HG03039 (cell line): ENCODE results near the gene CFAP45.
A peak's percentile ranks its signal among the peaks of the same experiment; 100 is the strongest.

Experiments
- ATAC-seq: cut with Tn5 transposase; IDR thresholded peaks from one replicate; pipeline ENCODE4 v1.9.1; 2021; ENCODE audit warnings: mild to moderate bottlenecking, moderate library complexity; ENCODE audit not compliant: unreplicated experiment

The CFAP45 gene, protein sequence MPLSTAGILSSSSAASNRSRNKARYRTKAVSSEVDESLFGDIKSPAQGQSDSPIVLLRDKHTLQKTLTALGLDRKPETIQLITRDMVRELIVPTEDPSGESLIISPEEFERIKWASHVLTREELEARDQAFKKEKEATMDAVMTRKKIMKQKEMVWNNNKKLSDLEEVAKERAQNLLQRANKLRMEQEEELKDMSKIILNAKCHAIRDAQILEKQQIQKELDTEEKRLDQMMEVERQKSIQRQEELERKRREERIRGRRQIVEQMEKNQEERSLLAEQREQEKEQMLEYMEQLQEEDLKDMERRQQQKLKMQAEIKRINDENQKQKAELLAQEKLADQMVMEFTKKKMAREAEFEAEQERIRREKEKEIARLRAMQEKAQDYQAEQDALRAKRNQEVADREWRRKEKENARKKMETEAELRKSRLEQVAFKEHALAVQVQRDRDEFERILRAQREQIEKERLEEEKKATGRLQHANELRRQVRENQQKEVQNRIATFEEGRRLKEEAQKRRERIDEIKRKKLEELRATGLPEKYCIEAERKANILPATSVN

DNA sequence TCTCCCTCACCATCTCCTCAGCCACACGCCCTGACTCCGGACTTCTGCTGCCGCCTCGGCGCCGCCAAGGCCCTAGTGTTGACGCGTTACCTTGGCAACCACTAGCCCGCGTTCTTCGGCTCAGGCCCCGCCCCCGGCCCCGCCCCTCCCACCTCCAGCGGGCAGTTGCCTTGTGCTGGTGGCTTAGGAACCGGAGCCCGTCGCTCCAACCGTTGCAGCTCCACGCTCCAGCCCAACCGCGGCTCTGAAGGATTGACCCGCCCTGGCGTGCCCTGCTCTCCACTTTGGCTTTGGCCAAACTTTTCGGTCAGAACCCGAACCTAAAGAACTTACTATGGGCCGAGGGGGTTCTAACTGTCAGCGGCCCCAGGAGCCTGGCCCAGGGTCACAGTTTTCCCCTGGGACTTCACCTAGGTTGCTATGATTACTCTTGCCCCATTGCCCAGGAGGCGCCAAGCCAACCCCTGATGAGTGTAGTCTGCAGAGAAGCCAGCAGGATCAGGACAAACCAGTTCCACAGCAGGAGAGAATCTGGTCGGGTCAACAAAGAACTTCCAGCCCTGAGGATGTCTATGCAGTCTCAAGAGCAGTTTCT is at the start of gene CFAP45:
Gene CFAP45, minus strand, starts transcription at position 80 of the 595 bp plus-strand sequence. Its CDS starts 67 bp downstream, at position 13.
- no peak for ATAC-seq

DNA sequence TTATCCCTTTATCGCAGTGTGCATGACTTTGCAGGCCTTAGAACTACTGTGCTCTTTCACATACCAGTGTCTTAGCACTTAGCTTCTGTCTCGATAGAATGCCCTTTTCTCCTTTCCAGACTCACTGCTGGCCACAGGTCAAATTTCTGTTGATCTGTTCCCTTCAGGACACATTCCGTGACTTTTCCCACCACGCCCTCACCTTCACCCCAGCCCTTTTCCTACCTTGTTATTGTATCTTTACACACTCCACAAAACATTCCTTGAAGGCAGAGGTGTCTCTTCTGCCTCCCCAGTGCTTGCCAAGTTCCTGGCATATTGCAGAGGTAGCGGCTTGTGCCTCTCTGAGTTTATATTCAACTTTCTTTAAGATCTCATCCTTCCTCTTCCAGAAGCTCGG is 49.2 kb upstream of the CFAP45 start:
- ATAC-seq, result no peak

DNA sequence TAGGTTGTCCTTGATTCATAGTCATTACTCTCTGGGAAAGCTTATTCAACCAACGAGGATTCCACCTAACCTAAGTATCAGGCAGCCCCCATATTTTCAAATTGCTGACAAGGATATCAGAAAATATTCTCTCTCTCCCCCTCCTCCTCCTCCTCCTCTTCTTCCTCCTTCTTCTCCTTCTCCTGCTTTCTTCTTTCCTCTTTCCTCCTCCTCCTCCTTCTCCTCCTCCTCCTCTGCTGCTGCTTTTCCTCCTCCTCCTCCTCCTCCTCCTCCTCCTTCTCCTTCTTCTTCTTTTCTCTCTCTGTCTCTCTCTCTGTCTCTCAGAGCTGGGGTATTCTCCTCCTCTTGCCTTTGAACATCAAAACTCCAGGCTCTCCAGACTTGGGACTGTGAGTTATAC is 48.0 kb upstream of the CFAP45 start:
- no peak for ATAC-seq

DNA sequence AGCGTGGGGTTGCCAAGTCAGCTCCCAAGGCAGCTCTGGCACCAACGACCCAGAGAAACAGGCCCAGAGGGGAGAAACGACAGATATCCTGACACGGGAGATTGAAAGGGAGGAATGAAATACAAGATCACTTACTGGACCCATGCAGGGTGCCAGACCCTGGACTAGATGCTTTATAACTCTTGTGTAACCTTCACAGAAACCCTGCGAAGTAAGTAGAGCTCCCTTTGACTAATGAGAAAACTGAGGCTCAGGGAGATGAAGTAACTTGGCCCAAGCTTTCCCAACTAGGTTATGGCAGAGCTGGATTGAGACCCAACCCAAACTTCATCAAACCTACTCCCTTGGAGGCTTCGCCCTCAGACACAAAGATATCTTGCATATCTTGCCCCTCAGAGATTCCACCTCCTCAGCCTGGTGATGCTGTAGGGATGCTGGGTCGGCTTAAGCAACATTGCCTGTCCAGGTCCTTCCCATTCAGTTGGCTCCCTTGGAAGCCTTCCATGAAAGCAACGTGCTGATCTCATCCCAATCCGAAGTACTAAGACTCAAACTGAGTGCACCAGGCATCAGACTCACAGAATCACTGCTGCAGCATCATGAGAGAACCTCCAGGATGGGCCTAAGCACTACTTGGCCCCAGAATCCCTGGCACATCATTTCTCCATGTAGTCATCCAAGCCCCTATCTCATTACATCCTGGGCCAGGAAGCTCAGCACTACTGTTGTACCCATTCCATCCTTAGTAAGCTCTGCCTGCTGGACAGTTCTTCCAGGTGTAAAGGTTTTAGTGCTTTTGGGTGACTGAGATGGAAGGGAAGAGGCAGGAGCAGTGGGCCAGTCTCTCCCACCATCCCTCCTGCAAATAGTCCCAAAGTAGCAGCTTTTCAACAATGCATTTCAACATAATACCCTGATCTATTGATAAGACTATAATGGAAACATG is 46.5 kb upstream of the CFAP45 start:
- ATAC-seq, result no peak

DNA sequence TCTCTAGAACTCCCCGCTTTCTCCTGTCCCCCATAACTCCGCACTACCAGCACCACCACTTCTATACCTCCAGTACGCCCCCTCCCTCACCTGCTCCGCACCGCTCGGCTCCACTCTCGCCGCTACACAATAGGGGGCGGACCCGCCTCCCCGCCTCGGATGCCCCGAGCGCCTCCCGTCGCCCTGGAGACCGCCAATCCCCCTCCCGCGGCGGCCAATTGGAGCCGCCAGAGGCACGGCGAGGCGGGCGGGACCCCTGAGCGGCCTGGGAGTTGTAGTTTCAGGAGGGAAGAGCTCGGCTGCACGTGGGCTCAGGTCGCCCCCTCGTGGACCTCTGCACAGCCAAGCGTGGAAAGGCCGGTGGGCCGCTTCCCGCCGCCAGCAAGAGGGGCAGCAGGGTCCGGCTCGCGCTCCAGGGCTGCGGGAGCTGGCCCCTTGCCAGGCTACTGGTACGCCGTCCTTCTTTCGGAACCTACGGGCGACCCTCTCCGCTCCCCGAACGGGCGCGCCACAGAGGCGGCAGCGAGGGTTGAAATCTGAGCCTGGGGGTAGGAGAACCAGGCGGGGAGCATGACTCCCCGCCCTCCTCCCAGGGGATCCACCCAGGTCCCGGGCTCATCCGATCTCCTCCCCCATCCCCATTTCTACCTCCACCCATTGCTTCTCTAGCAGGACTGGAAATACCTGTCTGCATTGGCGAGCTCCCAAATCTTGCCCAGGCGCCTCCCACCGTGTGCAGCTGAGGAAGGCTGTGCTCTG is 45.7 kb upstream of the CFAP45 start, which contains the start of gene IGSF9:
Gene IGSF9, minus strand, starts transcription at position 131 of the 759 bp plus-strand sequence. CDS start 2,159 bp downstream, outside the sequence.
- peak; percentile 53 for ATAC-seq

DNA sequence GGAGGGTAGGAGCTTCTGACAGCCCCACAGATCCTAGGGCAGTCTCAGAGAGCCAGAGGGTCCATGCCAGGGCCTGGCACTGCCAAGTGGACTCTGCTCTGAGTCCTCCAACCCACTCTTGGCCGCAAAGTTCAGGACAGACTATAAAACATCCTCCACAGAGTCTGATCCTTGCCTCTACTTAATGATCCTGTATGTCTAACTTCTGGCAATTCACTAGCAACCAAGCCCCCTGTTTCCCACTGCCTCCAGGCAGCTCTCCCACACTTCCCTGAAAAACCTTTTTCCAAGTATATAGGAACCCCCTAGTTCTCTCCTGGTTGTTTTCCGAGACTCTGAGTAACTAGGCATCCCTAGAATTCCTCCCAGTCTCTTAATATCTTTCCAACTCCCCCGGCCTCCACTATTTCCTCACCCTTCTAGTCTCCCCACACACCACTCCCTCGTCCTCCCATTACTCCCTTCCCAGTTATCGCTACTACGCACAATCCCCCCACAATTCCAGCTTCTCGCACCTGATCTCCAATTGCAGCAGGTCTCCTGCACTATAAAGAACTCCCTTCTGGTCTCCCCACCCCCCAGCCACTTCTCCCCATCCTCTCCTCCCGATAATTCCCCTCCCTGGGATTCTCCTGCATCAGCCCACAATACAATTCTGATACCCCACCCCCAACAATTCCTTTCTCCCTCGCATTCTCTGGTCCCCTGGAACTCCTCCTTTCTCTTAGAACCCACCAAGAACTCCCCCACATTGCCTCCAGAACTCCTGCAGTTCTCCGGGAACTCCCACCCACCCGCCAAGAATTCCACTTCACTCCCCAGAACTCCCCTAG is 44.9 kb upstream of the CFAP45 start:
- ATAC-seq, result no peak

DNA sequence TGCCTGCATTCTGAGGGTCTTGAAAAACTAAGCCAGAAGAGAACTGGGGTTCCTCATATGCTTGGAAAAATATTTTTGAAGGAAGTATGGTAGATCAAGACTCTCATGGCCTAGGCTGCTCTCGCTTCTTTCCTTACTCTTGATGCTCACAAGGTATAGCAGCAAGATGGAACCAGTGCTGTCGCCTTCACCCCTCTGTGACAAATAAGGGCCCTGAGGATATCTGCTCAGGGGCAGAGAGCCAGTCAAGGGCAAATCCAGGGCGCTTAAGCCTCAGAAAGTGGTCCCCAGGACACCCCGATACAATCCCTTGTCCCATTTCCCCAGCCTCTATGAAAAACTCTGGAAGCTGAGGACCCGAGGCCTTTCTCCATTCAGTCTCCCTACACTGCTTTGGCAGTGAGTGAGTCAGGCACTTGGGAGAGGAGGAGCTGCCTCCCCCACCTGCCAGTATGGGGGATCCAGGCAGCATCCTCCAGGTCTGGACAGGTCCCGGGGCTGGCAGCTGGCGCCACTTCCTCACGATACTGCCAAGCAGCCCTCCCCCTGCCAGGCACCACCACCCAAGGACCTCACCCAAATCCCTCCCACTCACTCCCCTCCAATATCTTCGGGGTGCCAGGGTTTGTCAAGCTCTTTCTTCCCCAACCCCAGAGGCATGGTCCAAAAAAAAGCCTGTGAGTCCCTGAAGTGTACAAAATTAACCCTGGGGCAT is 44.1 kb upstream of the CFAP45 start:
- no peak for ATAC-seq

DNA sequence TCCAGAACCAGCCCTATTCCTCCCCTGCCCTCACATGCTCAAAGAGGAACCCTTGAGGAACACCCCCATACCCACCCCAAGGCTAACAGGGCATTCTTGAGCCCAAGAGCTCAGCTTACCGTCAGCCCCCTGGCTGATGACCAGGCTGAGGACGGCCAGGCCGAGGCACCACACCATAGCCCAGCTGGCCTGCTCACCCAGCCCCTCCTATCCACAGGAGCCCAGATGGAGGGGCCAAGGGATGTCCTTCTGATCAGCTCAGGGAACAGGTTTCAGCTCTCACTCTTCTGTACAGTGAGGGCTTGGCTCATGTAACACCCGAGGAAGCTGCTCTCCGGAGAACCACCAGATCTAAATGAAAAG is 43.3 kb upstream of the CFAP45 start:
- ATAC-seq, result no peak

DNA sequence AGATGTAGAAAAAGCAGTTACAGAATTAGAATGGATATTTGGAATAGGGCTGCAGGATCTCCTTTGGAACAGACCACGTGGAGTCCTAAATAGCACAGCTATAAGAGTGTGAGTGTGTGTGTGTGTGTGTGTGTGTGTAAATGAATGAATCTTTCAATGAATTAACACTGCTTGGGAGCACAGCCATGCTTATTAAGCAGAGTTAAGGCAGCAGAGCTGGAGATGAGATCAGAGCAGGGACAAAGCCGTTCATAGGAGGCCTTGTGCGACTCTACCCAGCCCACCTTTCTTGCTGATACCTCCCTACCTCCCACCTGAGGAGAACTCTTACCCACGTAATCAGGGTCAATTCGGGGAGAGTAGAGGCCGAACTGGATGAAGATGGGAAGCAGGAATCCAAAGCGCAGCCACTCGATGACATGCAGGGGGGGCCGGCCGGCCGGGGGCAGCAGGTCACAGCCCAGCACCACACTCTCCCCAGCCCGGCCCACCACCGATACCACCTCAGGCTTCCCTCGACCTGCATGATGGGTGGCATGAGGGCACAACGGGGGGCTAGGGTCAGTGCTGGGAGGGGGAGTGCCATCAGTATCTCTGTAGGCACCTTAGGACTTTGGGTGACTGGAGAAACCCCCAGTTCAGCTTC is 42.8 kb upstream of the CFAP45 start:
- no peak for ATAC-seq

DNA sequence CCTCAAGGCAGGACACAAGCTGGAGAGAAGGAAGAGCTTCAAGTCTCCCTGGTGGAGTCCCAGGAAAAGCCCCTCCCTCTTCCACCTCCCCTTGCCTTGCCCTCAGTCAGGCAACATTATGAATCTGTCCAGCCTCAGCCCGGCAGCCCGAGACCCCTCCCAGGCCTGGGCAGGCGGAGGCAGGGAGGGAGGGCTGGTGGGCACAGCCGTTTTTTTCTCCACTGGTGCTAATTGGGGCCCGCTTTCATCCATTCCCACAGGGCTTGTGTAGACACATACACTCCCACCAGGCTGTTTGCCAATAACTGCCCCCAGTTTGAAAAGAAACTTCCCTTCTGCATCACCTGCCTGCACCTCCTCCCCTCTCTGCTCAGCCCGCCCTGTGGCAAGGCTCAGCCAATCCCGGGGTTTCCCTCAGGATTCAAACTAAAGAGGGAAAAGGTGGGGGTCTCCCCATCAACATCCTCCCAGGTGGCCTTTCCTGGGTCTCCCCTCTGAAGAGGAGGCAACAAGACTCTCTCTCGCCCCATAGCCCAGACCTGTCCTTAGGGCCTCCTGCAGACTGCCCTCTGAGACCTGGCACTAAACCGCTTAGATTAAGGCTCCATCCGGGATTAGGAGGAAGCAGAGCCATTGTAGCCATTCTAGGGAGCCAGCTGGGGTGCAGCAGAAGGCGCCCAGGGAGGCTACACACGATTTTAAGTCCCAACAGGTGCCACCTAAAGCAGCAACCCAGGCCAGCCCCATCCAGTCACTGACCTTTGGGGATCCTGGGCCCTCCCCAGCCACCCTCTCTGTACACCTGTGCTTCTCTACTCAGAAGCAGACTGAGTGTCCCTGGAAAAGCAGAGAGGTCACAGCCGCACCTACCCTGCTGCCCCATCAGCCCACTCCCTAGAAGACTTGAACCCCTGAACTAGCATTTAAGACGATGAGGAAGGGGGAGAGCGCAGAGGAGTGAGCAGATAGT is 41.9 kb upstream of the CFAP45 start:
- no peak for ATAC-seq

DNA sequence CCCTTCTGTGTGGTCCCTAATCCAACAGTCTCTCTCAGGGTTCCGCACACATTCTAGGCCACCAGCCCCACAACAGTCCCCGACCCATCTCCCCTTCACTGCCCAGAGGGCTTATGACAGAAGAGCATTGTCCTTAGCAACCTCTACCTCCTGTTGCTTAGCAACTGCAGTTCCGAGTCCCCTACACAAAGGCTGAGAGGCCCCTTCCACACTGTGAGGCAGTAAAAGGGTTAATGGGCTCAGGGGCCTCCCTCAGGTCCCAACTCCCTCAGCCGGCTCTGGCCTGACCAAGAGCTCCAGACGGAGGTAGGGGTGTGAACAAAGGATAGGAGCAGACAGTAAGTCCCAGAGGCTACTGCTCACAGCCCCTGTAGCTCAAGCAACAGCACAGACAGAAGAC is 41.2 kb upstream of the CFAP45 start:
- no peak for ATAC-seq

DNA sequence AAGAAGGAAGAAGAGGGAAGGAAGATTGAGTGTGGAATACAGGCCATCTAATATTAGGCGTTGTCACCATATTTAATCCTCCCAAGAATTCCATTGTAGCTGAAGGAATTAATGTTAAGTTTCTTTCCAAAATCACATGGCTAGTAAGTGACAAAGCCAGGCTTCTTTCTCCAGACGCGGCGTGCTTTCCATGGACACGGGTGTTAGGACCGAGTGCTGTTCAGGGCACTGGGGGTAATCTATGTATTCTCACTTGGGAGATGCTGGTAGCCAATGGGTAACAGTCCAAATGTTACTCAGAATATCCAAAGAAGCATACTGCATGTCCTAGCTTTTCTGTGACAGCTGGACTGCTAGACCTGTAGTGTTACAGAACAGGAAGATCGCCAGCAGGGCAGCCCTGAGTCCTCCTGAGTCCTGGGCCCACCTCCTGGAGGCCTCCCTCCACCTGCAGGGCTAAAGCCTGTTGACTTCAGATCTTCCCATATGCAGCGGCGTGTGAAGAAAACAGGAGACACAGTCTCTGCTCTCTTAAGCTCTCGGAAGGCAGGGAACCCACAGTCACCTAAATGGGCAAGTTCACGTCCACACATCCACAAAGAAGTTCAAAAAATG is 40.1 kb upstream of the CFAP45 start:
- no peak for ATAC-seq

DNA sequence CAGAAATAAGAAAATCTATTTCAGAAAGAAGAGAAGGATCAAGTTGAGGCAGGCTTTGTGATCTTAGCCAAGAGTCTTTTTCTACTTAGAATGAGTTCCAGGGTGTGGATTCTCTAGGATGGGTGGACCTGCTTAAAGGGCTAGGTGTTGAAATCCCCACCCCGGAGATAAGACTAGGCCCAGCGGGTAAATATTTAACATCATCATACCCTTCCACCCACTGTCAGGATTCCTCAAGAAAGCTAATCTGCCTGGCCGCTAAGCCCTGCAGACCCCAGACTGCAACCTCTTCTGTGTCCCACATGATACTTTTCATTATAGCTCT is 39.7 kb upstream of the CFAP45 start:
- ATAC-seq, result no peak

DNA sequence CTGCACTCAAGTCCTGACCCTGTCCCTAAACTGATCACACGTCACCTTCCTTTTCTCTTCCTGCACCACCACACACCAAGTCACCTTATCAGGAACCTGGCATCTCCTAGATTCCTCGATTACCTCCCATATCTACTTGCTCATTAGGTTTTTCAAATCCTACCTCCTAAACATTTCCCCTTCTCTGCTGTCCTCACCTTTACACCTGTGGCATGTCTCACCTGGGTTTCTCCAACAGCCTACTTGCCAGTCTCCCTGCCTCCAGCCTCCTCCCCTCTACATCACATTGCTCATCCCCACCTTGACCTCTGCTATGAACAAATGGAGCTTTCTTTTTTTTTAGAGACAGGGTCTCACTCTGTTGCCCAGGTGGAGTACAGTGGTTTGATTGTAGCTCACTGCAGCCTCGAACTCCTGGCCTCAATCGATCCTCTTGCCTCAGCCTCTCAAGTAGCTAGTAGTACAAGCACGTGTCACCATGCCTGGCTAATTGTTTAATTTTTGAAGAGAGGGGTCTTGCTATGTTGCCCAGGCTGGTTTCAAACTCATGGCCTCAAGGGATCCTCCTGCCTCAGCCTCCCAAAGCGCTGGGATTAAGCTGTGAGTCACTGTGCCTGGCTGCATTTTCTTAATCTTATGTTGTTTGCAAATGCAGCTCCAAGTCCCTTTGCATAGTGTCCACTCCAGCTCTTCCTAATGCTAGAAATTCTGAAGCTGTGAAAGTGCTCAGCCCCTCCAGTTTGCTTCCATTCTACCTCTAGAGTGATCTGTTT is 39.1 kb upstream of the CFAP45 start:
- no peak for ATAC-seq

DNA sequence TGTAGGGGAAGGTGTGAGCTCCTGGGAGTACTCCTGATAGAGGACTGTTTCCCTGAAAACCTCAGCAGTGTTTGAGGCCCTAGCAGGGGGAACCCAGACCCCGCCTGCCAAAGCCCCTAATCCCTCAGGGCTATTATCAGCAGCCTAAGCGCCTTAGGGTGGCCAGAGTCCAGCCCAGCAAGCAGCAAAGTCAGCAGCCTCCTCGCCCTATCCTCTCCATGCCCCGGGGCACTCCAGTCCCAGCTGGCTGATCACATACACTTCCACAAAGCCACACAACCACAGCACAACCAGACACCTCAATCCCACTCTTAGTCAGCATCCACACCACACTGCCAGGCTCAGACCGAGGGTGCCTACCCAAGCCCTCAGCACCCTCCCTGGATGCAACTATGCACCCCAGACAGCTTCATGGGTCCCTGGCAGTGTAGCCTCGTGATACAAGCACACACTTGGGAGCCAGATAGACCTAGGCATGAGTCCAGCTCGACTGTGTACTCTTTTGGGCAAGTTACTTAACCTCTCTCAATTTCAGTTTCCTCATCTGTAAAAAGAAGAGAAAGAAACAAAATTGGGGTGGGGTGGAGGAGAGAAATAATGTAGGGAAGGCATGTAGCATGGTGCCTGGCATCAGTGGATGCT is 38.4 kb upstream of the CFAP45 start:
- no peak for ATAC-seq
